ENCODE data around the gene ABCB1. TPM values are rescaled to one million over a fixed set of nuclear protein-coding genes. Genes with fewer than 3 reads are reported as not detected.

ABCB1 gene
- total and polyA plus RNA-seq, 4 donors: 1.5 to 4.9 (median 2.6) TPM

DNA sequence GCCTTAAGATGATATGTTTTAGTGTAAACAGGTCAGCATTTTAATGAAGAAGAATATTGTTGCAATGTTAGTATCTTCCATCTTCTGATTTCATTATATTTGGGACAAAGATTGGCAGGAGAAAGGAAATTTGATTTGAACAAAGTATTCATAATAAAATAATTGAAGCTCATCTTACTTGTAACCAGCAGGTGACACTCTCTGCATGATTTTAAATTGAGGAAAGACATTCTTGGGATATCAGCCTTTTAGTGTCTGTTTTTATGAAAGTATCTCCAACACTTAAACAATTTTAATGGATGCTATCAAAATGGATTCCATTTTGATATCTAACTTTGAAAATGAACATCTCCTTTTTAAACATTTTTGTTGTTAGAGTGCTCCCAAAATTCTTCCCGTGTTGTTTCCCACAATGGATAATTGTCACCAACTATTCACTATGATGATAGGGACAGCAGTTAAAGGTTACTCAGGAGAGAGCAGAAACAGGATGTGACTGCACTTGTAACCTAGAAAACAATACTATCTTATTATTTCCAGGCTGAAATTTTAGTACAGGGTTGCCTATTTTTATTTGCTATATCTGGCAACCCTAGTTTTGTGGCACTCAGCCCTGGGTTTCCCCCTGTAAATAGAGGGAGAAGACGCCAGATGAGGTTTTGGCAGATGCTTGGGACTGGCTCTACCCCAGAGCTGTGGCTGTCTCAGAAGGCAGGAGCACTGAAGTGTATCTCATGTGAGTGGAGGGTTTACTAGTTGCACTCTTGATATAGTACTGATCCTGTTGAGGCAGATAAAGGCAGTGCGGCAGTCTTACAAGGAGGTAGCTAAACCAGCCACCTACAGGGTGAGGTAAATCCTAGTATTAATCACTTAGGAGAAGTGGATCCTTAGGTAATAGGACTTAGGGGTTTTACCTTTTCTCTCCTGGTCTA, 94.2 kb downstream of the ABCB1 start:
- no peaks in the 10 kb centered on the region for H3K9me3 ChIP-seq (ENCODE audit: control insufficient read depth in 4 of 4, insufficient read depth in 3 of 4, low read length in 3 of 4)
- no peak overlapping the region for H3K4me3 ChIP-seq
- H3K27ac ChIP-seq (ENCODE audit: low read depth in 1 of 2, low read length in 1 of 2): no peak overlapping the region
- peaks cover 0 to 2% (median 0%) of the 10 kb centered on the region in 5 donors for H3K4me1 ChIP-seq (ENCODE audit: control insufficient read depth in 5 of 5, insufficient read depth in 5 of 5, low read length in 5 of 5)
- H3K9ac ChIP-seq (ENCODE audit: insufficient read depth in 1 of 2, low read length in 2 of 2): no peak overlapping the region
- no peak for TF ChIP-seq CTCF (IDR thresholded peaks at IDR 0.05; ENCODE audit: control extremely low read depth, extremely low read depth)
- no peaks in the 10 kb centered on the region for H3K27me3 ChIP-seq (ENCODE audit: control insufficient read depth in 3 of 3, insufficient read depth in 3 of 3, low read length in 2 of 3)
- H3K36me3 ChIP-seq (ENCODE audit: control insufficient read depth in 4 of 4, insufficient read depth in 4 of 4, low read length in 4 of 4): no peaks in the 10 kb centered on the region
- ATAC-seq (ENCODE audit: insufficient read depth, low FRiP score): no peak
- DNase-seq: peak in 2 of 3 donors; percentile 33 to 46
- WGBS, 2 donors: 72 to 82% methylated on average over 3 of the region's 3 CpGs

DNA sequence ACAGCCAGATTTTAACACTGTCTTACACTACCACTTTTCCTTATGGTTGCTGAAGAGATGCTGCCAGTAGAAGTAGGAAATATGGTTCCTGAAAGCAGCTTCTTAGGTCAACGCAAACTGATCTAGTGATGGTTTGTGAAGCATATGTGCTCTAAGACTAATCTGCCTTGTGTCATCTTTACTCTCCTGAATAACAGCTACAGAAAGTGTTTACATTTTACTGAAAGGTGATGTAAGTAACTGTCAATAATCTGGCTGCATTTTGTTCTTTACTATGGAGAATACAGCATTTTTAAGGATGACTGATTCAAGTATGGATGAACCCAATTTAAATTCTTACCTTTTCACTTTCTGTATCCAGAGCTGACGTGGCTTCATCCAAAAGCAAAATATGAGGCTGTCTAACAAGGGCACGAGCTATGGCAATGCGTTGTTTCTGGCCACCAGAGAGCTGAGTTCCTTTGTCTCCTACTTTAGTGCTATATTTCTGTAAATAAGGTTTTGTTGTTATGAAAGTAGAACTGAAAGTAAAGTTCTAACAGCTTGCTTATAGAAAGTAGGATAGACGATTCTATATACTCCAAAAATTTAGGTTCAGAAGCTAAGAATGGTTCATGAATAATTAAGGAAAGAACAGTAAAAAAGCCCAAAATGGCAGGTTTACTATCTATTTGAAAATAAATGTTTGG, 95.0 kb downstream of the ABCB1 start:
- Histone ChIP-seq H3K27me3 (ENCODE audit: control insufficient read depth in 3 of 3, insufficient read depth in 3 of 3, low read length in 2 of 3) (no peaks in the 10 kb centered on the region), H3K27ac (ENCODE audit: low read depth in 1 of 2, low read length in 1 of 2) (no peak overlapping the region), H3K4me1 (ENCODE audit: control insufficient read depth in 5 of 5, insufficient read depth in 5 of 5, low read length in 5 of 5) (peaks cover 0 to 2% (median 0%) of the 10 kb centered on the region in 5 donors), H3K36me3 (ENCODE audit: control insufficient read depth in 4 of 4, insufficient read depth in 4 of 4, low read length in 4 of 4) (no peaks in the 10 kb centered on the region), H3K9ac (ENCODE audit: insufficient read depth in 1 of 2, low read length in 2 of 2) (no peak overlapping the region), H3K9me3 (ENCODE audit: control insufficient read depth in 4 of 4, insufficient read depth in 3 of 4, low read length in 3 of 4) (no peaks in the 10 kb centered on the region), H3K4me3 (no peak overlapping the region)
- ATAC-seq (ENCODE audit: insufficient read depth, low FRiP score) (no peak), DNase-seq (no peak)
- no peak for TF ChIP-seq CTCF (IDR thresholded peaks at IDR 0.05; ENCODE audit: control extremely low read depth, extremely low read depth)
- WGBS, 2 donors: 84 to 88% methylated on average over 5 of the region's 5 CpGs

DNA sequence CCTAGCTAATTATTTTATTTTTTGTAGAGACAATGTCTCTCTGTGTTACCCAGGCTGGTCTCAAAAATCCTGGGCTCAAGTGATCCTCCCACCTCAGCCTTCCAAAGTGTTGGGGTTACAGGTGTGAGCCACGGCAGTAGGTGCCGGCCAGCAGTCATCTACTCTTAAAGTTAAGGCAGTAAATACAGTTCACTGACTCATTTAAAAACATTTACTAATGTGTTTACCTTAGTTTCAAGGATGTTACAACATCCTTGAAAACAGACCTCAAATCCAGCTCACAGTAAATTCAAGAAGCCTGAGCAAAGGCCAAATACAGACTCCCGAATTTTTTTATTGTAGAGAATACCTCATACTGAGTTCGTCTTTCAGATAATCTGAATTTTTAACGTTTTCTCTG, 95.6 kb downstream of the ABCB1 start:
- no peaks in the 10 kb centered on the region for H3K4me1 ChIP-seq (ENCODE audit: control insufficient read depth in 5 of 5, insufficient read depth in 5 of 5, low read length in 5 of 5)
- H3K4me3 ChIP-seq: no peak overlapping the region
- H3K27me3 ChIP-seq (ENCODE audit: control insufficient read depth in 3 of 3, insufficient read depth in 3 of 3, low read length in 2 of 3): no peaks in the 10 kb centered on the region
- no peaks in the 10 kb centered on the region for H3K9me3 ChIP-seq (ENCODE audit: control insufficient read depth in 4 of 4, insufficient read depth in 3 of 4, low read length in 3 of 4)
- ATAC-seq (ENCODE audit: insufficient read depth, low FRiP score) (no peak), DNase-seq (no peak)
- 80 to 90% methylated on average over 5 of the region's 5 CpGs for WGBS, 2 donors
- TF ChIP-seq CTCF (IDR thresholded peaks at IDR 0.05; ENCODE audit: control extremely low read depth, extremely low read depth): no peak
- H3K36me3 ChIP-seq (ENCODE audit: control insufficient read depth in 4 of 4, insufficient read depth in 4 of 4, low read length in 4 of 4): no peaks in the 10 kb centered on the region
- no peak overlapping the region for H3K9ac ChIP-seq (ENCODE audit: insufficient read depth in 1 of 2, low read length in 2 of 2)
- H3K27ac ChIP-seq (ENCODE audit: low read depth in 1 of 2, low read length in 1 of 2): no peak overlapping the region
